DMS153 treated with DMSO at 0.1 percent for 48 hours (cell line): ENCODE data around the gene HIGD1C.
"Not testable (repeated sequence)": the region's sequence is repeated elsewhere in the genome, so short reads cannot be mapped to it uniquely, and the experiment has no call there.

Source experiments
- DNase-seq: peaks from one replicate; lab custom pipeline; 2025; ENCODE audit not compliant: unreplicated experiment; lab: John Stamatoyannopoulos, UW

HIGD1C gene

GRCh38 chr12:50984586-50985298 lies 32.4 kb downstream of the HIGD1C start:
- no peak for DNase-seq

GRCh38 chr12:50985322-50985721 lies 33.0 kb downstream of the HIGD1C start:
- no peak for DNase-seq

GRCh38 chr12:50986966-50987737 lies 34.8 kb downstream of the HIGD1C start:
- peak; percentile 5 for DNase-seq

GRCh38 chr12:50988051-50988450 lies 35.7 kb downstream of the HIGD1C start:
- no peak for DNase-seq

- DNase-seq = no peak
Observed at GRCh38 chr12:50988871-50989270, 36.5 kb downstream of the HIGD1C start.

GRCh38 chr12:50990147-50990727 lies 37.9 kb downstream of the HIGD1C start:
- no peak for DNase-seq

- no peak for DNase-seq
Observed at GRCh38 chr12:50990791-50991190, 38.4 kb downstream of the HIGD1C start.

GRCh38 chr12:50991291-50991690 lies 38.9 kb downstream of the HIGD1C start:
- no peak for DNase-seq

- no peak for DNase-seq
Observed at GRCh38 chr12:50992819-50993218, 40.5 kb downstream of the HIGD1C start.

GRCh38 chr12:50999093-50999492 lies 46.7 kb downstream of the HIGD1C start:
- no peak for DNase-seq

GRCh38 chr12:51000245-51000644 lies 47.9 kb downstream of the HIGD1C start:
- no peak for DNase-seq

GRCh38 chr12:51001799-51002198 lies 49.5 kb downstream of the HIGD1C start:
- DNase-seq = no peak

- no peak for DNase-seq
Observed at GRCh38 chr12:51004504-51004903, 52.2 kb downstream of the HIGD1C start.

GRCh38 chr12:51005030-51005429 lies 52.7 kb downstream of the HIGD1C start:
- no peak for DNase-seq

GRCh38 chr12:51005671-51006070 lies 53.3 kb downstream of the HIGD1C start:
- no peak for DNase-seq

- DNase-seq = no peak
Observed at GRCh38 chr12:51008329-51009055, 56.1 kb downstream of the HIGD1C start.

GRCh38 chr12:51009056-51009440 lies 56.7 kb downstream of the HIGD1C start:
- no peak for DNase-seq

- no peak for DNase-seq
Observed at GRCh38 chr12:51011955-51012354, 59.6 kb downstream of the HIGD1C start.

GRCh38 chr12:51012570-51013236 lies 60.4 kb downstream of the HIGD1C start:
- no peak for DNase-seq

GRCh38 chr12:51013441-51013840 lies 61.1 kb downstream of the HIGD1C start:
- no peak for DNase-seq

GRCh38 chr12:51014467-51014866 lies 62.1 kb downstream of the HIGD1C start:
- DNase-seq = not testable (repeated sequence)
